ENCODE results near the gene C14orf132. TPM values are rescaled to one million over a fixed set of nuclear protein-coding genes. Genes with fewer than 3 reads are reported as not detected.

C14orf132 gene
- total and polyA plus RNA-seq, 3 donors from 2014 or later: 1.4 to 8.4 (median 2.5) TPM

DNA sequence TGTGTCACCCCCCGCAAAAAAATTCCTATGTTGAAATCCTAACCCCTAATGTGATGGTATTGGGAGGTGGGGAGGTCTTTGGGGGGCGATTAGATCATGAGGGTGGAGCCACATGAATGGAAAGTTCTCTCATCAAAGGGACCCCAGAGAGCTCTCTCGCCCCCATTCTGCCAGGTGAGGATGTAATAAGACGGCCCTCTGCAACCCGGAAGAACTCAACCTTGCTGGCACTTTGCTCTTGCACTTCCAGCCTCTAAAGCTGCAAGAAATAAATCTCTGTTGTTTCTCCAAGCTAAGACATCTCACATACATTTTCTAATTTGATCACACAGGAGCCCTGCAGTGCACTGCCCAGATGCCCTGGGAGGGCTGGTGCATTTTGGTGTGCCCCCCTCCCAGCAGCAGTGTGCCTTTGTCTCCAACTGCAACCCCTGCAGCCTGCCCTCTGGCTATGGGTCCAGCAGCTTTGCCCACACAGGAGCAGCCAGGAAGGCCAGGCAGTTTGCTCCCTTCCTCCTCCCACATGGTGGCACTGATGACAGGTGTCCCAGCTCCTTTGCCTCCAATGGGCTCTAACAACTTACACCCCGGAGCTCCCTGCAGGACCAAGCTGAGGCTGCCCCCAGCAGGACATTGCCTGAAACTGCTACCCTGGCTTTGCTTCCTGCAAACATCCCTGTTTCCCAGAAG is 59.3 kb downstream of the C14orf132 start:
- H3K36me3 ChIP-seq (ENCODE audit: low read depth, missing control alignments): no peaks in the 10 kb centered on the region
- H3K4me1 ChIP-seq: no peaks in the 10 kb centered on the region
- 51 to 58% methylated on average over 6 of the region's 6 CpGs for WGBS, 2 donors
- H3K27ac ChIP-seq: no peak overlapping the region
- no peaks in the 10 kb centered on the region for H3K27me3 ChIP-seq
- DNase-seq: peak; percentile 51
- intact Hi-C loops (cut with DNase I; ENCODE audit: low total_unique reads): no loop called here
- no peaks in the 10 kb centered on the region for H3K9me3 ChIP-seq
- TF ChIP-seq POLR2A (IDR thresholded peaks at IDR 0.05): no peak
- TF ChIP-seq, protein P1, sequence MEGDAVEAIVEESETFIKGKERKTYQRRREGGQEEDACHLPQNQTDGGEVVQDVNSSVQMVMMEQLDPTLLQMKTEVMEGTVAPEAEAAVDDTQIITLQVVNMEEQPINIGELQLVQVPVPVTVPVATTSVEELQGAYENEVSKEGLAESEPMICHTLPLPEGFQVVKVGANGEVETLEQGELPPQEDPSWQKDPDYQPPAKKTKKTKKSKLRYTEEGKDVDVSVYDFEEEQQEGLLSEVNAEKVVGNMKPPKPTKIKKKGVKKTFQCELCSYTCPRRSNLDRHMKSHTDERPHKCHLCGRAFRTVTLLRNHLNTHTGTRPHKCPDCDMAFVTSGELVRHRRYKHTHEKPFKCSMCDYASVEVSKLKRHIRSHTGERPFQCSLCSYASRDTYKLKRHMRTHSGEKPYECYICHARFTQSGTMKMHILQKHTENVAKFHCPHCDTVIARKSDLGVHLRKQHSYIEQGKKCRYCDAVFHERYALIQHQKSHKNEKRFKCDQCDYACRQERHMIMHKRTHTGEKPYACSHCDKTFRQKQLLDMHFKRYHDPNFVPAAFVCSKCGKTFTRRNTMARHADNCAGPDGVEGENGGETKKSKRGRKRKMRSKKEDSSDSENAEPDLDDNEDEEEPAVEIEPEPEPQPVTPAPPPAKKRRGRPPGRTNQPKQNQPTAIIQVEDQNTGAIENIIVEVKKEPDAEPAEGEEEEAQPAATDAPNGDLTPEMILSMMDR (IDR thresholded peaks at IDR 0.05): peak in 2 of 3 experiments; percentile 40 to 52
- H3K4me3 ChIP-seq: no peak overlapping the region

DNA sequence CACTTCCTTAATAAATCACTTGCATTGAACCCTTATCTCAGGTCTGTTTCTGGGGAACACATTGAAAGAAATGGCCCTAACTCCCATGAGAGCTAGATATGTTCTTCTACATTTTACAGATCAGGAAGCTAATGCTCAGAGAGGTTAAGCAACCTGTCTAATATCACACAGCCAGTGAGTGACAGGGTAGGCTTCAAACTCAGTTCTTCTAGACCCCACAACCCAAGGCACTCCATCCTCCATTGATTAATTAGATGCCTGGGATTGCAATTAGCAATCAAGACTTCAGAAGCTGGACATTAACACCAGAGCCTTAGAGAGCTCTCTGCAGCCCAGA is 59.8 kb downstream of the C14orf132 start:
- H3K27me3 ChIP-seq: no peaks in the 10 kb centered on the region
- no peak overlapping the region for H3K4me3 ChIP-seq
- DNase-seq: no peak
- intact Hi-C loops (cut with DNase I; ENCODE audit: low total_unique reads): no loop called here
- no peak overlapping the region for H3K27ac ChIP-seq
- no peaks in the 10 kb centered on the region for H3K36me3 ChIP-seq (ENCODE audit: low read depth, missing control alignments)
- no peak for TF ChIP-seq POLR2A (IDR thresholded peaks at IDR 0.05)
- TF ChIP-seq, protein P1 (IDR thresholded peaks at IDR 0.05): no peak
- no peaks in the 10 kb centered on the region for H3K4me1 ChIP-seq
- H3K9me3 ChIP-seq: no peaks in the 10 kb centered on the region

DNA sequence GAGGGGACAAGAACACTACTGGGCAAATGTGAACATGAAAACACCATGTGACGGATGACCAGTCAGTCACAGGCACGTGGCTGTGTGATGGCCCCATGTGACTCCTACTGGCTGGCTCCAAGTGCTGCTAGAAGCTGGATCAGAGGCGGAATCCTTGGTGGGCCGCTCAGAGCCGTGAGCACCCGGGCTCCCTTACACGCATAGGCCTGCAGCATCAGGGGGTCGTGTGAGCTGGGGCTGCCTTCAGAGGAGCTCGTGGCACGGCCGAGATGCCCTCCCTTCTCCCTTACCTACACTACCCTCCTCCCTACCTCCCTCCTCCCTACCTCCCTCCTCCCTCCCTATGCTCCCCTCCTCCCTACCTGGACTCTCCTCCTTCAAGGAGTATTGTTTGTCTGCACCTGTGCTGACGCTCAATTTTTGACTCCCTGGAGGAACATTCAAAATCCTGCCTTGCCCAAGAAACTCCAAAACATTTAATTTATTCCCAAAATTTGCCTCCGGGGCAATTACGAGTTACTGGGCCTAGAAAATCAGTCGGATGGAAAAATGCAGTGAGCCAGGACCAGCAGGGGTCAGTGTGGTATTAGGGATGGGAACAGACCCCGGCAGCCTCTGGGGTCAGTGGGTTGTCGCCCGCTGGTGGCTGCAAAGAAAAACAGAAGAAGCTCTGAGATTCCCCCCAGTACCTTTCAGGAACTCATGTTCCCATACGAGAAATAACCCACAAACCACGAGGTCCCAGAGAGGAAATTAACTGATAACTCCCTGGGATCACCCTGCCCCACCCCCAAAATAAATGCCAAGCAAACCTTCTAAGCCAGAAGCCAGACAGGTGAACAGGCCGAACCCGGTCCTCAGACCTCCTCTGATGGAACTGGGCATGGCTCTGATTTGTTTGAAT is 61.3 kb downstream of the C14orf132 start:
- TF ChIP-seq, protein P1 (IDR thresholded peaks at IDR 0.05): peak; percentile 74 to 88 (median 82)
- no peak for TF ChIP-seq POLR2A (IDR thresholded peaks at IDR 0.05)
- WGBS, 2 donors: 46 to 52% methylated on average over 18 to 22 of the region's 22 CpGs
- intact Hi-C loops (cut with DNase I; ENCODE audit: low total_unique reads): loop anchor here (5.0 kb wide), 1 partner anchor 172 kb away; no protein-coding TSS in a partner anchor
- peak; percentile 83 for DNase-seq
- H3K9me3 ChIP-seq: no peaks in the 10 kb centered on the region
- no peak overlapping the region for H3K4me3 ChIP-seq
- no peaks in the 10 kb centered on the region for H3K4me1 ChIP-seq
- H3K27me3 ChIP-seq: no peaks in the 10 kb centered on the region
- no peaks in the 10 kb centered on the region for H3K36me3 ChIP-seq (ENCODE audit: low read depth, missing control alignments)
- H3K27ac ChIP-seq: no peak overlapping the region

DNA sequence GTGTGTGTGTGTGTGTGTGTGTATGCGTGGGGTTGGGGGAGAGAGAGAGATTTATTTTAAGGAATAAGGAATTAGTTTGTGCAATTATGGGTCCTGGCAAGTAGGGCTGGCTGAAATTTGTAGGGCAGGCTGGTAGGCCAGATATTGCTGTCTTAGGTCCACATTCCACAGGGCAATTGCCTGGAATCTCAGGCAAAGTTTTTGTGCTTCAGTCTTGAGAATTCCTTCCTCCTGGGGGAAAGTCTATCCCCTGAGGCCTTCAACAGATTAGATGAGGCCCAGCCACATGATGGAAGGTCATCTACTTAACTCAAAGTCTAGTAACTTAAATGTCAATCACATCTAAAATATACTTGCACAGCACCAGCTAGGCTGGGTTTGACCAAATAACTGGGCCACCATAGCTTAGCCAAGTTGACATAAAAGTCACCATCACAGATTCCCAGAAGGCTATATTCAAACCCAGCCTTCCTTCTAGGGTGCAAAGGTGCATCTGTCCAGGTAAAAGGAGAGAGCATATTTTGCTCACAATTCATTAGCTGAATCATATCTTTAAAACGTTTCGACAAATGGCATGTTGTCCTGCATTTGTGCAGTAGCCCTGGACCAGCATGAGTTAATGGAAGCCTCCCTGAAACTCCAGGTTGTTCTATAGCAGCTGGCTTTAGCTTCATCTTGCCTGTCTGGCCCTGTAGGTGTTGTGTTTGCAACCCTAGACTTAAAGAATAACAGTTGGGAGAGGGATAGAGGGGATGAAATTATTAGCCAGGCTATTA is 63.1 kb downstream of the C14orf132 start:
- no peaks in the 10 kb centered on the region for H3K27me3 ChIP-seq
- WGBS, 2 donors: 68 to 87% methylated on average over 3 of the region's 3 CpGs
- H3K4me1 ChIP-seq: no peaks in the 10 kb centered on the region
- TF ChIP-seq, protein P1 (IDR thresholded peaks at IDR 0.05): no peak
- TF ChIP-seq POLR2A (IDR thresholded peaks at IDR 0.05): no peak
- H3K4me3 ChIP-seq: no peak overlapping the region
- H3K9me3 ChIP-seq: no peaks in the 10 kb centered on the region
- H3K36me3 ChIP-seq (ENCODE audit: low read depth, missing control alignments): no peaks in the 10 kb centered on the region
- DNase-seq: no peak
- intact Hi-C loops (cut with DNase I; ENCODE audit: low total_unique reads): loop anchor here (5.0 kb wide), 1 partner anchor 170 kb away; no protein-coding TSS in a partner anchor
- no peak overlapping the region for H3K27ac ChIP-seq

Measured in testis (tissue), 3 donors.